Measurements from ENCODE around the gene CDK10.

DNA sequence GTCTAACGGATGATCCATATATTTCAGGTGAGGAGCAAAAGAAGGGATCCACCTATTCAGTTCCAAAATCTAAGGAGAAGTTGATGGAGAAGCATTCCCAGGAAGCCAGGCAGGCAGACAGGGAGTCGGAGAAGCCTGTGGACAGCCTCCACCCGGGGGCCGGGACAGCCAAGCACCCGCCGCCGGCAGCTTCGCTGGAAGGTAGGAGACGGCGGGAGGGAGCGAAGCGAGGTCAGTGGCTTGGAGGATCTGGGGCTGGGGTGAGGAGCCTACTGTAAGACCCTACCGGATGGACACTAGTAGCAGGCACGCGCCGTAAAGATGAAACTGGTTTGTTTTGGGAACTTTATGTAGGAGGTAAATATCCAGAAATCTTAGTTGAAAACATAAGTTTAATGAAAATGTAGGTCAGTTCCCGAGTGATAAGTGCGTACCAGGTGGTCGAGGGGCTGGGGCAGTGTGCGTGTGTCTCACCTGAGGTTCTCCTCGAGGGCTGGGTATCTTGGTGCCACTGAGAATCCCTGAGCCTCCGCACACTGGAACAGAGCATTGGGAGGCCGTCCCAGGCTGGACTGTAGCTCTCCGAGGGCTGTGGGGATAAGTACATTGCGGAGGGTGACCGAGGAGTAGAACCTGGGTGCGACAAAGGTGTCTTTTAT lies 28.1 kb upstream of the CDK10 start:
- TF ChIP-seq CTCF (IDR thresholded peaks at IDR 0.05) (no peak), EP300 (IDR thresholded peaks at IDR 0.05) (no peak)
